MM.1S (cell line): Measurements from ENCODE around the gene ZNF335.

Experiments used
- CTCF ChIP-seq: fragments of 300-600 bp; sonication (generic); IDR thresholded peaks from 2 replicates; pipeline ENCODE4 v1.5.1; 2016; ENCODE audit warnings: antibody characterized with exemption, low read length, mixed read lengths
- EZH2 ChIP-seq: fragments of 300-600 bp; sonication (generic); optimal IDR thresholded peaks from 2 replicates; pipeline ENCODE3; 2017; ENCODE audit warnings: low read depth, mild to moderate bottlenecking, antibody characterized with exemption, low read length, mixed read lengths
- EZH2phosphoT487 ChIP-seq: fragments of 300-600 bp; sonication (generic); IDR thresholded peaks from 2 replicates; pipeline ENCODE4 v1.6.1; 2018; ENCODE audit warnings: antibody characterized with exemption, low read length

- no peak for TF ChIP-seq CTCF
- TF ChIP-seq EZH2phosphoT487 = no peak
- no peak for TF ChIP-seq EZH2
These were observed 45.3 kb upstream of the ZNF335 start for GRCh38 chr20:46017272-46017671.
